H4 (cell line): ENCODE results near the gene CLSTN1. TPM values are rescaled to one million over a fixed set of nuclear protein-coding genes. Genes with fewer than 3 reads are reported as not detected.
"Not testable (repeated sequence)": the region's sequence is repeated elsewhere in the genome, so short reads cannot be mapped to it uniquely, and the experiment has no call there.

ENCODE experiments used
- DNase-seq: peaks from one replicate; pipeline ENCODE4 v3.0.0-alpha.2; 2015; ENCODE audit warnings: low spot score
- total RNA-seq: library from RNA; depleted of rRNA; stranded (reverse); fragments of >200 nt; shearing (Covaris generic); gene quantifications from 2 replicates; pipeline ENCODE4 v1.2.3, GENCODE V29; 2014

CLSTN1 gene
- total RNA-seq, 1 experiment from 2014 or later, result 31.0 TPM

DNA sequence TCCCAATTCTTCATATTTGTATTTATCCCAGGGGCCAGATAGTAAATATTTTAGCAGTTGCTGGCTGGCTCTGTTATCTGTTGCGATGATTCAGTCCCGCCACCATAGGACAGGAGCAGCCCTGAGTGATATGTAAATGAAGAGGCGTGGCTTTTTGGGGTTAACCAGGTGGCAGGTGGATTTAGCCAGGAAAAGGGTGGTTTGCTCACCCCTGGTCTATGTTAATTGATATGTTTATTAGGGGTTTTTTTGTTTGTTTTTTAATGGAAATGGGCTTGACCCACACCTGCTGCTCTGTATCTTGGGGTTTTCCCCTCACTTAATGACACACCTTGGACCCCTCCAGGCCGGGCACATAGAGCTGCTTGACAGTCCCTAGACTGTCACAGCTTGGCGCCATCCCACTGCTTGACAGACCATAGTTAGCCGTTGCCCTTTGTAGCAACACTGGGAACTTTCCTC lies 109.5 kb downstream of the CLSTN1 start:
- no peak for DNase-seq

DNA sequence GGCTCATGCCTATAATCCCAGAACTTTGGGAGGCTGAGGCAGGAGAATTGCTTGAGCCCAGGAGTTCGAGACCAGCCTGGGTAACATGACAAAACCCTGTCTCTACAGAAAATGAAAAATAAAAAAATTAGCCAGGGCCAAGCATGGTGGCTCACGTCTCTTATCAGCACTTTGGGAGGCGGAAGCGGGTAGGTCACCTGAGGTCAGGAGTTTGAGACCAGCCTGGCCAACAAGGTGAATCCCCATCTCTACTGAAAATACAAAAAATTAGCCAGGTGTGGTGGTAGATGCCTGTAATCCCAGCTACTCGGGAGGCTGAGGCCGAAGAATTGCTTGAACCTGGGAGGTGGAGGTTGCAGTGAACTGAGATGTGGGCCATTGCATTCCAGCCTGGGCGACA lies 111.0 kb downstream of the CLSTN1 start:
- not testable (repeated sequence) for DNase-seq

- DNase-seq, result no peak
Observed at GRCh38 chr1:9711466-9712020, 112.2 kb downstream of the CLSTN1 start.

- no peak for DNase-seq
Observed at GRCh38 chr1:9710037-9710436, 113.7 kb downstream of the CLSTN1 start.

GRCh38 chr1:9706178-9706577 lies 117.6 kb downstream of the CLSTN1 start:
- no peak for DNase-seq

DNA sequence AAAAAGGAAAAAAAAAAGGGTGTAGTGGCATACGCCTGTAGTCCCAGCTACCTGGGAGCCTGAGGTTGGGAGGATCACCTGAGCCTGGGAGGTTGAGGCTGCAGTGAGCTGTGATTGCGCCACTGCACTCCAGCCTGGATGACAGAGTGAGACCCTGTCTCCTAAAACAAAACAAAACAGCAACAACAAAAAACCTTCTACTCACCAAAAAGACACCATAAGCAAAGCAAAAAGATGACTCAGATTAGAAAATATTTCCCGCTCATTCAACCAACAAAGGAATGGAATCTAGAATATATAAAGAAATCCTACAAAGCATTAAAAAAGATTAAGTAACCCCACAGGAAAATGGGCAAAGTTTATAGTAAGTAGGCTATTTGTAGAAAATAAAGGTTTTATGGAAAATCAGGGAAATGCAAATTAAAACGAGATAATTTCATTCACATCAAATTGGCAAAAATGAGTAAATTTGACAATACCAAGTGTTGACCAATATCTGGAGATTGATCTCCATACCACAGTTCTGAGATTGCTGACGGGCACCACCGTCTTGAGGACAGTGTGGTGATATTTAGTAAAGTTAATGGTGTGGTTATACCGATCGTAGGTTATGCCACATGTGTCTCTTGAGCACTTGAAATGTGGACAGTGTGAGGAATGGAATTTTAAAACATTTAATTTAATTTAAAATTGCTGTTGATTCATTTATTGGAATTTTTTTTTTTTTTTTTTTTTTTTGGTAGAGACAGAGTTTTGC lies 118.2 kb downstream of the CLSTN1 start:
- DNase-seq, result no peak

- no peak for DNase-seq
Observed at GRCh38 chr1:9703681-9704080, 120.1 kb downstream of the CLSTN1 start.

DNA sequence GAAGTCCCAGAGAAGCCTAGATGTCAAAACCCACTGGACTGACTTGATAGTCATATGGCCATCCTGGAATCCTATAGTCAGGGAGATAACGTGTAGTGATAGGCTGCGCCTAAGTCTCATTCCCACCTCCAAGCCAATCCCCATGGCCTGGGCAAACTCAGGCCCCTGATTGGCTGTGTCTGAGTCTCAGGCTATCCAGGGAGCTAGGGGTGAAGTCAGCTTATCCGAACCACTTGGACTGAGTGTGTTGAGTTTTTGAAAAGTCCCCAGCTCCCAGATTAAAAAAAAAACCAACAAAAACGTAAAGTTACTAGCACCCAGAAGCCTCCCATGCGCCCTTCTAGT lies 120.6 kb downstream of the CLSTN1 start:
- DNase-seq, result no peak

- no peak for DNase-seq
Observed at GRCh38 chr1:9701665-9702064, 122.1 kb downstream of the CLSTN1 start.

DNA sequence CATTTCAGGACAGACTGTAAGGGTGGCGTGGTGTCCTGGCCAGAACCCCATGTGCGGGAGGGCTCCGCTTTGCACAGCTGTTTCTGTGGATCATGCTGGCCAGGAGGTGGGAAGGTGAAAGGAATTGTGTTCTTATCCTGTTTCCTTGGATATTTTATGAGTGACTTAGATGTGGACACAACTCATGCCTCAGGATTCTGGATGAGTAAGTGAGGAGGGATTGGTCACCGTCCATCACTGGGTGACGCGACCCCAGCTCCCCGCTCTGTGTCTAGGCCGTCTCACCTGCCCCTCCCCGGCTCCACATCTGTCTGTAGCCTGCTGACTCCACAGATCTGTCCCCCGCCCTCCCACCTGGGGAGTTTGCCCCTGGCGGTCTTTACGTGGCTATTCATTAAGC lies 123.4 kb downstream of the CLSTN1 start:
- no peak for DNase-seq

DNA sequence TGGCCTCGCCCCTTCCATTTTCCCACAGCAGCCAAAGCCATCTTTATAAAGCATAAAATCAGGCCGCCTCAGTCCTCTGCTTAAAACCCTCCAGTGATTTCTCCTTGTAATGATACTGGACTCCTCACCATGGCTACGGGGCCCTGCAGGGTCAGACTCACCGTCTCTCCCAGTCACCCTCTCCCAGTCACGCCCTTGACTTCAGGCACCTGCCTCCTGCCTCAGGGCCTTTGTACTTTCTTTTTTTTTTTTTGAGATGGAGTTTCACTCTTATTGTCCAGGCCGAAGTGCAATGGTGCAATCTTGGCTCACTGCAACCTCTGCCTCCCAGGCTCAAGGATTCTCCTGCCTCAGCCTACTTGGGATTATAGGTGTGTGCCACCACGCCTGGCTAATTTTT lies 124.4 kb downstream of the CLSTN1 start:
- DNase-seq, result no peak

DNA sequence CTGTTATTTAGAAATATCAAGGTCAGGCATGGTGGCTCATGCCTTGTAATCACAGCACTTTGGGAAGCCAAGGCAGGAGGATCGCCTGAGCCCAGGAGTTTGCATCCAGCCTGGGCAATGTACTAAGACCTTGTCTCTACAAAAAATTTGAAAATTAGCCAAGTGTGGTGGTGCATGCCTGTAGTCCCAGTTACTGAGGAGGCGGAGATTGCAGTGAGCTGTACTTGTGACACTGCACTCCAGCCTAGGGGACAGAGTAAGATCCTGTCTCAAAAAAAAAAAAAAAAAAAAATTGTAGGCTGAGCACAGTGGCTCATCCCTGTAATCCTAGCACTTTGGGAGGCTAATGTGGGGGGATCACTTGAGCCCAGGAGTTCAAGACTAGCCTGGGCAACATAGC lies 127.0 kb downstream of the CLSTN1 start:
- DNase-seq, result no peak

GRCh38 chr1:9691691-9692090 lies 132.1 kb downstream of the CLSTN1 start:
- no peak for DNase-seq

- DNase-seq, result peak; percentile 64
Observed at GRCh38 chr1:9691108-9691445, 132.7 kb downstream of the CLSTN1 start.

DNA sequence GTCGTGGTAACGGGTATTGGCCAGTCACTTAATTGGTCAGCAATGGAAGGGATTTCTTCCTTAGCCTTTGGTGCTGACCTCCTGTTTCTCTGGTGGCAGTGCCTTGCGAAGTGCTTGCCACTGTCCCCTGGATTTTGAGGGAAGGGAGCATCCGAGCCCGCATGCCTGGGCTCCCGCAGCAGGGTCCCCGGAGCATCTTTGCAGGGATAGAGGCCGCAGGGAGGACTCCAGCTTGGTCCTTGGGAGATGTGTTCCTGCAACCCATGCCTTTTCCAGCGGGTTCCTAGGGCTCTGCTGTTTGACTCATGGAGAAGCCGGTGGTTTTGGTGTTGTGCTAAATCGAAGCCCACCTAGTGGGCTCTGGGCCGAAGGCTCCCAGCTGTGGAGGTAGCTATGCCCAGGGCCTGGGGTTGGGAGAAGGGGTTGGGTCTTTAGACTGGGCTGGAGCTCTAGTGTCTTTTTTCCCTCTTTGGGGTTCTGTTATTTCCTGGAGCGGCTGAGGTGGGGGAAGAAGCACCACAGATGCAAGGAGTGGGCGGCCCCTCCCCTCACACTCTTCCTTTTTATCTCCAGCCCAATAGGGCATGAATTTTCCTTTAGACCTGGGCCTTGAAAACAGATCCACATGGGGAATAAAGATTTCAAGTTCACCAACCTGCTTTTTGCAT lies 133.2 kb downstream of the CLSTN1 start:
- no peak for DNase-seq

- DNase-seq, result no peak
Observed at GRCh38 chr1:9689971-9690381, 133.8 kb downstream of the CLSTN1 start.

GRCh38 chr1:9689011-9689706 lies 134.6 kb downstream of the CLSTN1 start:
- DNase-seq, result peak; percentile 36

DNA sequence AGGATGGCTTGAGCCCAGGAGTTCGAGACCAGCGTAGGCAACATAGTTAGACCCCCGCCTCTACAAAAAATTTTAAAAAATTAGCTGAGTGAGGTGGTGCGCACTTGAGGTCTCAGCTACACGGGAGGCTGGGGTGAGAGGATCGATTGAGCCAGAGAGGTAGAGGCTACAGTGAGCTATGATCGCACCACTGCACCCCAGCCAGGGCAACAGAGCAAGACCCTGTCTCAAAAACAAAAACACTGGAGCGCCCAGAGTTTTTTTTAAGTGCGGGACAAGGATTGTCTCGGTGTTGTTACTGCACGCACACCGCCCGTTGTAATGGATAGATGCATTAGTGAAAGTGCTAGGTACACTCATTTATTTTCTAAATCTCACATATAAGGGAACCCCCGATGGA lies 135.2 kb downstream of the CLSTN1 start:
- DNase-seq, result no peak

DNA sequence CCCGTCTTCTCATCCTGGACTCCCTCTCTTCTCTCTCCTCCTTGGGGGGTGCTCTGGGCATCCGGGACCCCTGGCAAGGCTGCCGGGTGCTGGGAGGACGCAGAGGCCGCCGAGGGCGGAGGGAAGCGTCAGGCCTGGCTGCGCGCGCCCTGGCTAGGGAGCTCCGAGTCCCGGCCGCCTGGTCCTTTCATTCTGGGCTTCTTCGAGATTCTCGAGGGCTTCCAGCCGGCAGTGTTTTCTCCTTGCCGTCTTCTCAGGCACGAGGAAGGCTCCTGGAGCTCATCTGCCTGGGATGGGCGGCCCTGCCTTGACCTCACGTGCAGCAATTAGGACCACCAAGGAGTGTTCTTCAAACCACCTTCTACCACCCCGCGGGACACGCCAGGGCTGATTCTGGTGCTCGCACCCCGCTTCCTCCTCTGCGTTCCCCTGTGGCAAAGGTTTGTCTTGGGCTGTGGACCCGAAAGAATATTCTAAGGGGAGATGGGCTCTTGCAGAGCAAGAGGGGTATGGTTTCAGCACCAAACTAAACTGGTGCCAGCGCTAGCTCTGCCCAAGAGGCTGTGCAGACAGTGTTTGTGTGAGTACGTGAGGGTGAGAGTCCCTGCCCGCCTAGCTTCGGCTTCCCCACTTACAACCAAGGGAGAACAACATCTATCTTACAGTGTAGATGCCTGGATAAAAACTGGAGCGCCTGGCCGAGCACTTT lies 135.7 kb downstream of the CLSTN1 start:
- no peak for DNase-seq

- DNase-seq, result no peak
Observed at GRCh38 chr1:9687120-9687873, 136.5 kb downstream of the CLSTN1 start.

DNA sequence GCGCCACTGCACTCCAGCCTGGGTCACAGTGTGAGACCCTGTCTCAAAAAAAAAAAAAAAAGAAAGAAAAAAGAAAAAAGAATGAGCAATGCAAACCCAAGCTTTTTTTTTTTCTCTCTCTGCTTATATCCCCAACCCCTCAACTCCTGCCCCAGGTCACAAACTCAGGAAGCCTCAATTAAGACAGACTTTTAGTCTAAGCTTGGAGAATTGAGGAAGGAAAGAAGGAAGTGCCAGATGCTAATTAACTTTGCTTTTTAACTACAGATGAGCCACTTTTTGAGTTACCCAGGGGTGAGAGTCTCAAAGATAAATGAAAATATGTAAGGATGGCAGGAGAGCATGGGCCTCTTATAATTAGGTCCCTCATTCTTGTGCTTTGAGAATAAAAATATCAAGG lies 139.0 kb downstream of the CLSTN1 start:
- DNase-seq, result no peak
